ENCODE data around the gene FZD2.

Gene FZD2

GRCh38 chr17:44601539-44601938 lies 44.3 kb downstream of the FZD2 start:
- Histone ChIP-seq H3K9ac (ENCODE audit: low read length) (no peak overlapping the region), H3K4me3 (ENCODE audit: insufficient read depth, low read length, poor library complexity, severe bottlenecking) (no peak overlapping the region), H2AFZ (ENCODE audit: low read depth, low read length, severe bottlenecking) (no peak overlapping the region), H3K9me2 (replicated peaks; ENCODE audit: insufficient read depth, low read length) (no peaks in the 10 kb centered on the region), H3F3A (ENCODE audit: insufficient read depth) (no peaks in the 10 kb centered on the region), H3K36me3 (ENCODE audit: low read length) (no peaks in the 10 kb centered on the region), H4K20me1 (ENCODE audit: low read depth, low read length) (no peaks in the 10 kb centered on the region), H3K9me3 (ENCODE audit: insufficient read depth, low read length) (no peaks in the 10 kb centered on the region), H3K79me2 (ENCODE audit: insufficient read depth, low read length) (no peaks in the 10 kb centered on the region), H3K27ac (ENCODE audit: low read depth, low read length) (no peak overlapping the region), H3K27me3 (ENCODE audit: low read length) (no peaks in the 10 kb centered on the region), H3K4me2 (ENCODE audit: low read depth, low read length, poor library complexity, severe bottlenecking) (no peak overlapping the region)
- TF ChIP-seq EZH2phosphoT487 (conservative IDR thresholded peaks at IDR 0.05; ENCODE audit: low read length) (no peak), CTCF (IDR thresholded peaks at IDR 0.05; ENCODE audit: insufficient read depth, low read length, poor library complexity, severe bottlenecking) (no peak)

- TF ChIP-seq CTCF (IDR thresholded peaks at IDR 0.05; ENCODE audit: insufficient read depth, low read length, poor library complexity, severe bottlenecking) (no peak), EZH2phosphoT487 (conservative IDR thresholded peaks at IDR 0.05; ENCODE audit: low read length) (no peak)
- H3K27me3 ChIP-seq (ENCODE audit: low read length) = no peaks in the 10 kb centered on the region
- no peaks in the 10 kb centered on the region for H3K79me2 ChIP-seq (ENCODE audit: insufficient read depth, low read length)
- H3K4me2 ChIP-seq (ENCODE audit: low read depth, low read length, poor library complexity, severe bottlenecking) = no peak overlapping the region
- no peaks in the 10 kb centered on the region for H3K36me3 ChIP-seq (ENCODE audit: low read length)
- H3K9ac ChIP-seq (ENCODE audit: low read length) = no peak overlapping the region
- no peaks in the 10 kb centered on the region for H3F3A ChIP-seq (ENCODE audit: insufficient read depth)
- H3K9me3 ChIP-seq (ENCODE audit: insufficient read depth, low read length) = no peaks in the 10 kb centered on the region
- H3K27ac ChIP-seq (ENCODE audit: low read depth, low read length) = no peak overlapping the region
- H3K4me3 ChIP-seq (ENCODE audit: insufficient read depth, low read length, poor library complexity, severe bottlenecking) = no peak overlapping the region
- no peaks in the 10 kb centered on the region for H4K20me1 ChIP-seq (ENCODE audit: low read depth, low read length)
- no peaks in the 10 kb centered on the region for H3K9me2 ChIP-seq (replicated peaks; ENCODE audit: insufficient read depth, low read length)
- no peak overlapping the region for H2AFZ ChIP-seq (ENCODE audit: low read depth, low read length, severe bottlenecking)
These were observed 44.7 kb downstream of the FZD2 start for GRCh38 chr17:44601973-44602372.

GRCh38 chr17:44602390-44602789 lies 45.1 kb downstream of the FZD2 start:
- no peak for TF ChIP-seq CTCF (IDR thresholded peaks at IDR 0.05; ENCODE audit: insufficient read depth, low read length, poor library complexity, severe bottlenecking)
- Histone ChIP-seq H3K9ac (ENCODE audit: low read length) (no peak overlapping the region), H3K4me3 (ENCODE audit: insufficient read depth, low read length, poor library complexity, severe bottlenecking) (no peak overlapping the region), H3K27me3 (ENCODE audit: low read length) (no peaks in the 10 kb centered on the region), H2AFZ (ENCODE audit: low read depth, low read length, severe bottlenecking) (no peak overlapping the region), H3K79me2 (ENCODE audit: insufficient read depth, low read length) (no peaks in the 10 kb centered on the region), H3K9me3 (ENCODE audit: insufficient read depth, low read length) (no peaks in the 10 kb centered on the region), H3K27ac (ENCODE audit: low read depth, low read length) (no peak overlapping the region), H3K36me3 (ENCODE audit: low read length) (no peaks in the 10 kb centered on the region), H3K4me2 (ENCODE audit: low read depth, low read length, poor library complexity, severe bottlenecking) (no peak overlapping the region), H4K20me1 (ENCODE audit: low read depth, low read length) (no peaks in the 10 kb centered on the region), H3K9me2 (replicated peaks; ENCODE audit: insufficient read depth, low read length) (no peaks in the 10 kb centered on the region), H3F3A (ENCODE audit: insufficient read depth) (no peaks in the 10 kb centered on the region)

- H3K27ac ChIP-seq (ENCODE audit: low read depth, low read length) = no peak overlapping the region
- no peaks in the 10 kb centered on the region for H3F3A ChIP-seq (ENCODE audit: insufficient read depth)
- no peaks in the 10 kb centered on the region for H3K27me3 ChIP-seq (ENCODE audit: low read length)
- no peak overlapping the region for H3K4me2 ChIP-seq (ENCODE audit: low read depth, low read length, poor library complexity, severe bottlenecking)
- no peaks in the 10 kb centered on the region for H3K36me3 ChIP-seq (ENCODE audit: low read length)
- no peaks in the 10 kb centered on the region for H4K20me1 ChIP-seq (ENCODE audit: low read depth, low read length)
- no peak overlapping the region for H3K9ac ChIP-seq (ENCODE audit: low read length)
- no peaks in the 10 kb centered on the region for H3K9me3 ChIP-seq (ENCODE audit: insufficient read depth, low read length)
- H2AFZ ChIP-seq (ENCODE audit: low read depth, low read length, severe bottlenecking) = no peak overlapping the region
- no peak overlapping the region for H3K4me3 ChIP-seq (ENCODE audit: insufficient read depth, low read length, poor library complexity, severe bottlenecking)
- TF ChIP-seq EZH2phosphoT487 (conservative IDR thresholded peaks at IDR 0.05; ENCODE audit: low read length) = no peak
- H3K9me2 ChIP-seq (replicated peaks; ENCODE audit: insufficient read depth, low read length) = no peaks in the 10 kb centered on the region
- H3K79me2 ChIP-seq (ENCODE audit: insufficient read depth, low read length) = no peaks in the 10 kb centered on the region
These were observed 45.7 kb downstream of the FZD2 start for GRCh38 chr17:44602970-44603369.

All from SU-DHL-6 (cell line).